Heart left ventricle (tissue), 13 donors: ENCODE measurements around the gene GPR157.

Source experiments
- POLR2A ChIP-seq, 2 donors: fragments of 450-650 bp; IDR thresholded peaks; one replicate each; pipeline ENCODE4 v1.6.1; 2017; ENCODE audit warnings: antibody characterized with exemption in 2 of 2, mild to moderate bottlenecking in 2 of 2, moderate library complexity in 2 of 2
- TF ChIP-seq, protein P1 (sequence below), 12 donors: fragments of 200-600 bp; sonication (generic) in 4 of 12; IDR thresholded peaks; one replicate each; pipeline versions ENCODE4 v1.5.0 to v1.8.0; 2018 to 2022; ENCODE audit warnings: antibody characterized with exemption in 12 of 12, mild to moderate bottlenecking in 5 of 12
- donor health status: ischemic (EF 13 %, LVEDD 7.1; RV severe dilation, severe dysfunction).
- donor health status: DM: no; HTN: yes; CAD: no.
- donor health status: DM: no; HTN: no; CAD: no.
- donor health status: ischemic (EF 25% LVEDD 6.9; RV normal size, moderate dysfunction).
- donor health status: ischemic (EF 25% LVEDD 5.7; RV mildly dilated, moderate dysfunction).
- donor health status: ischemic (EF 35%, LVEDD 5.7; RV mildly dilated, moderate dysfunction).
- donor health status: nonischemic (EF 11% LVEDD 7.7; RV severe dilation, severe dysfunction).
- donor health status: DM: yes; HTN: yes; CAD: no.
- donor health status: PGD.
- donor health status: ischemic (EF 29% LVEDD 5.4; RV normal size, mild dysfunction).
- donor health status: nonischemic (EF 23%, LVEDD 6.1; RV moderate dilation, normal function).

DNA sequence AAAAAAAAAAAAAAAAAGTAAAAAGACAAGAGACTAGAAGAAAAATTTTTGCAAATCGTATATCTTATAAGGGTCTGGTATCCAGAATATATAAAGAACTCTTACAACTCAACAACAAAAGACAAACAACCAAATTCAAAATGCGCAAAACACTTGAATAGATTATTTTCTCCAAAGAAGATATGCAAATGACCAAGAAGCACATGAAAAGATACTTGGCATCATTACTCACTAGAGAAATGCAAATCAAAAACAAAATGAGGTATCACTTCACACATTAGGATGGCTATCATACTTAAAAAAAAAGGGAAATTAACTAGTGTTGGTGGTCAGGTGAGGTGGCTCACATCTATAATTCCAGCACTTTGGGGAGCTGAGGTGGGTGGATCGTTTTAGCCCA, 47.4 kb downstream of the GPR157 start:
- TF ChIP-seq, protein P1, sequence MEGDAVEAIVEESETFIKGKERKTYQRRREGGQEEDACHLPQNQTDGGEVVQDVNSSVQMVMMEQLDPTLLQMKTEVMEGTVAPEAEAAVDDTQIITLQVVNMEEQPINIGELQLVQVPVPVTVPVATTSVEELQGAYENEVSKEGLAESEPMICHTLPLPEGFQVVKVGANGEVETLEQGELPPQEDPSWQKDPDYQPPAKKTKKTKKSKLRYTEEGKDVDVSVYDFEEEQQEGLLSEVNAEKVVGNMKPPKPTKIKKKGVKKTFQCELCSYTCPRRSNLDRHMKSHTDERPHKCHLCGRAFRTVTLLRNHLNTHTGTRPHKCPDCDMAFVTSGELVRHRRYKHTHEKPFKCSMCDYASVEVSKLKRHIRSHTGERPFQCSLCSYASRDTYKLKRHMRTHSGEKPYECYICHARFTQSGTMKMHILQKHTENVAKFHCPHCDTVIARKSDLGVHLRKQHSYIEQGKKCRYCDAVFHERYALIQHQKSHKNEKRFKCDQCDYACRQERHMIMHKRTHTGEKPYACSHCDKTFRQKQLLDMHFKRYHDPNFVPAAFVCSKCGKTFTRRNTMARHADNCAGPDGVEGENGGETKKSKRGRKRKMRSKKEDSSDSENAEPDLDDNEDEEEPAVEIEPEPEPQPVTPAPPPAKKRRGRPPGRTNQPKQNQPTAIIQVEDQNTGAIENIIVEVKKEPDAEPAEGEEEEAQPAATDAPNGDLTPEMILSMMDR (IDR thresholded peaks at IDR 0.05), result no peak
- no peak for TF ChIP-seq POLR2A (IDR thresholded peaks at IDR 0.05)
